ENCODE data around the gene MBNL2. TPM values are rescaled to one million over a fixed set of nuclear protein-coding genes. Genes with fewer than 3 reads are reported as not detected.
A peak's percentile ranks its signal among the peaks of the same experiment; 100 is the strongest.

Gene MBNL2
- total and polyA plus RNA-seq, 10 of the 15 experiments (the other 5 are each of a cell fraction or from before 2014, with no cell fraction given), result 1.6 to 9.7 (median 6.7) TPM

GRCh38 chr13:97388373-97388772 lies 166.2 kb downstream of the MBNL2 start:
- peak; percentile 24; the same call in 2 of the 3 replicates for ATAC-seq
- no peaks in the 10 kb centered on the region for H3K27me3 ChIP-seq (replicated peaks in 1 of 2; ENCODE audit: control insufficient read depth in 2 of 2, insufficient read depth in 2 of 2, low read length in 1 of 2)
- in situ Hi-C loops (cut with MboI) (no loop called here), intact Hi-C loops (cut with micrococcal nuclease; ENCODE audit: unreplicated experiment) (no loop called here)
- no peak overlapping the region for H3K27ac ChIP-seq (ENCODE audit: control insufficient read depth, insufficient read depth)
- FAIRE-seq, result no peak
- ChIA-PET POLR2A (no interaction called here), SMC1A (ENCODE audit: uncharacterized antibody, unreplicated experiment) (interaction anchor here (1.2 to 1.3 kb wide), 3 partner anchors 9 to 186 kb away, joined by 3 to 7 read pairs (median 4); no protein-coding TSS in a partner anchor), RAD21 (ENCODE audit: unreplicated experiment) (interaction anchor here (0.9 kb wide), 1 partner anchor 278 kb away, joined by 3 read pairs; no protein-coding TSS in a partner anchor), CTCF (interaction anchor here (1.1 to 1.4 kb wide), 3 partner anchors 18 to 278 kb away, joined by 3 read pairs; no protein-coding TSS in a partner anchor)
- BruUV-seq (replicated peaks), result no TSS peak
- no peaks in the 10 kb centered on the region for H3K79me2 ChIP-seq (ENCODE audit: control insufficient read depth, insufficient read depth, low read length)
- no peak overlapping the region for H3K9ac ChIP-seq (ENCODE audit: control insufficient read depth, insufficient read depth, low read length)
- WGBS (ENCODE audit: insufficient coverage, insufficient replicate concordance, low lambda C conversion rate, missing lambda C conversion rate), result 24% methylated on average over 3 of the region's 3 CpGs
- no peak overlapping the region for H3K4me3 ChIP-seq
- H3K4me1 ChIP-seq (ENCODE audit: control insufficient read depth, insufficient read depth, low read length), result no peaks in the 10 kb centered on the region
- no peak overlapping the region for H3K4me2 ChIP-seq (ENCODE audit: control insufficient read depth, insufficient read depth)
- H4K20me1 ChIP-seq (ENCODE audit: control insufficient read depth, insufficient read depth), result no peaks in the 10 kb centered on the region
- H2AFZ ChIP-seq (ENCODE audit: control insufficient read depth, low read depth, low read length), result no peak overlapping the region
- no peaks in the 10 kb centered on the region for H3K9me3 ChIP-seq (replicated peaks; ENCODE audit: control insufficient read depth, insufficient read depth, low read length)
- no peaks in the 10 kb centered on the region for H3K36me3 ChIP-seq (ENCODE audit: control insufficient read depth in 2 of 2, insufficient read depth in 2 of 2, low read length in 1 of 2)
- TF ChIP-seq BMI1 (IDR thresholded peaks at IDR 0.05; ENCODE audit: borderline replicate concordance) (no peak), IRF4 (IDR thresholded peaks at IDR 0.05; ENCODE audit: low read depth, low read length) (no peak), SREBF2 (IDR thresholded peaks at IDR 0.05; ENCODE audit: low read length) (no peak), ZNF687 (IDR thresholded peaks at IDR 0.05) (no peak), JUNB (IDR thresholded peaks at IDR 0.05) (no peak), E2F8 (IDR thresholded peaks at IDR 0.05; ENCODE audit: low read depth, partially characterized antibody) (no peak)
- TF ChIP-seq, protein P1, sequence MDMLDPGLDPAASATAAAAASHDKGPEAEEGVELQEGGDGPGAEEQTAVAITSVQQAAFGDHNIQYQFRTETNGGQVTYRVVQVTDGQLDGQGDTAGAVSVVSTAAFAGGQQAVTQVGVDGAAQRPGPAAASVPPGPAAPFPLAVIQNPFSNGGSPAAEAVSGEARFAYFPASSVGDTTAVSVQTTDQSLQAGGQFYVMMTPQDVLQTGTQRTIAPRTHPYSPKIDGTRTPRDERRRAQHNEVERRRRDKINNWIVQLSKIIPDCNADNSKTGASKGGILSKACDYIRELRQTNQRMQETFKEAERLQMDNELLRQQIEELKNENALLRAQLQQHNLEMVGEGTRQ (IDR thresholded peaks at IDR 0.05; ENCODE audit: borderline replicate concordance, low read depth, low read length), result no peak
- no peak for DNase-seq (ENCODE audit: low read depth, low spot score)

Data from GM12878 (cell line).